ENCODE data around the gene COLGALT1.
"Not testable (repeated sequence)": the region's sequence is repeated elsewhere in the genome, so short reads cannot be mapped to it uniquely, and the experiment has no call there.

Gene COLGALT1

GRCh38 chr19:17518654-17519053 is 36.8 kb upstream of the COLGALT1 start:
- peaks cover 10% of the 10 kb centered on the region for H3K79me1 ChIP-seq (ENCODE audit: low read depth, low read length)
- not testable (repeated sequence) for H3K27ac ChIP-seq (replicated peaks; ENCODE audit: low read length); H3K4me1 ChIP-seq (ENCODE audit: control insufficient read depth in 2 of 2, insufficient read depth in 1 of 2, low read depth in 1 of 2, low read length in 2 of 2); H3K23ac ChIP-seq (ENCODE audit: low read depth, low read length, poor library complexity); H3K4ac ChIP-seq (ENCODE audit: low read length); DNase-seq (ENCODE audit: low spot score); H3K18ac ChIP-seq (ENCODE audit: low read length); H2AK5ac ChIP-seq (ENCODE audit: low read depth, low read length); H3K14ac ChIP-seq (ENCODE audit: low read length); H2BK120ac ChIP-seq (ENCODE audit: low read depth, low read length); H2AFZ ChIP-seq (ENCODE audit: low read length); H3K4me3 ChIP-seq (ENCODE audit: low read length in 2 of 2); H2BK12ac ChIP-seq (ENCODE audit: low read length); H4K91ac ChIP-seq (ENCODE audit: low read depth, low read length, poor library complexity); H3K27me3 ChIP-seq (ENCODE audit: control insufficient read depth in 3 of 3, insufficient read depth in 3 of 3, low read depth in 1 of 3, low read length in 3 of 3); H4K8ac ChIP-seq (ENCODE audit: low read depth, low read length); H2BK5ac ChIP-seq (ENCODE audit: low read length); H2BK15ac ChIP-seq (ENCODE audit: low read length); H3K4me2 ChIP-seq (ENCODE audit: insufficient read depth, low read length, poor library complexity, severe bottlenecking); H3K9ac ChIP-seq (ENCODE audit: low read depth, low read length, poor library complexity)
- H3K9me3 ChIP-seq (replicated peaks in 1 of 2; ENCODE audit: control insufficient read depth in 2 of 2, insufficient read depth in 1 of 2, low read depth in 1 of 2, low read length in 2 of 2) = peaks cover 13 to 22% of the 10 kb centered on the region in 2 donors
- H3K36me3 ChIP-seq (replicated peaks in 1 of 2; ENCODE audit: control insufficient read depth in 2 of 2, insufficient read depth in 2 of 2, low read length in 2 of 2) = peaks cover 17 to 53% of the 10 kb centered on the region in 2 donors
- WGBS, 2 donors (ENCODE audit: extremely low coverage in 2 of 2, insufficient read length in 2 of 2, insufficient replicate concordance in 1 of 2) = no CpG with 5 or more reads among the region's 8 CpGs

GRCh38 chr19:17519967-17520366 is 35.5 kb upstream of the COLGALT1 start:
- no peak for DNase-seq (ENCODE audit: low spot score)
- H3K4ac ChIP-seq (ENCODE audit: low read length) = no peak overlapping the region
- no peak overlapping the region for H2AK5ac ChIP-seq (ENCODE audit: low read depth, low read length)
- H3K23ac ChIP-seq (ENCODE audit: low read depth, low read length, poor library complexity) = no peak overlapping the region
- H3K27ac ChIP-seq (replicated peaks; ENCODE audit: low read length) = no peak overlapping the region
- peaks cover 13 to 22% of the 10 kb centered on the region in 2 donors for H3K9me3 ChIP-seq (replicated peaks in 1 of 2; ENCODE audit: control insufficient read depth in 2 of 2, insufficient read depth in 1 of 2, low read depth in 1 of 2, low read length in 2 of 2)
- no peak overlapping the region for H2BK5ac ChIP-seq (ENCODE audit: low read length)
- H2BK120ac ChIP-seq (ENCODE audit: low read depth, low read length) = no peak overlapping the region
- peaks cover 0 to 2% (median 0%) of the 10 kb centered on the region in 3 experiments for H3K27me3 ChIP-seq (ENCODE audit: control insufficient read depth in 3 of 3, insufficient read depth in 3 of 3, low read depth in 1 of 3, low read length in 3 of 3)
- peaks cover 10% of the 10 kb centered on the region for H3K79me1 ChIP-seq (ENCODE audit: low read depth, low read length)
- H3K18ac ChIP-seq (ENCODE audit: low read length) = no peak overlapping the region
- H3K36me3 ChIP-seq (replicated peaks in 1 of 2; ENCODE audit: control insufficient read depth in 2 of 2, insufficient read depth in 2 of 2, low read length in 2 of 2) = peaks cover 20 to 53% of the 10 kb centered on the region in 2 donors
- H3K14ac ChIP-seq (ENCODE audit: low read length) = no peak overlapping the region
- no peak overlapping the region for H3K4me3 ChIP-seq (ENCODE audit: low read length in 2 of 2)
- H3K9ac ChIP-seq (ENCODE audit: low read depth, low read length, poor library complexity) = no peak overlapping the region
- WGBS, 2 donors (ENCODE audit: extremely low coverage in 2 of 2, insufficient read length in 2 of 2, insufficient replicate concordance in 1 of 2) = no CpG with 5 or more reads among the region's 9 CpGs
- H2BK15ac ChIP-seq (ENCODE audit: low read length) = no peak overlapping the region
- H4K91ac ChIP-seq (ENCODE audit: low read depth, low read length, poor library complexity) = no peak overlapping the region
- no peaks in the 10 kb centered on the region for H3K4me1 ChIP-seq (ENCODE audit: control insufficient read depth in 2 of 2, insufficient read depth in 1 of 2, low read depth in 1 of 2, low read length in 2 of 2)
- no peak overlapping the region for H2AFZ ChIP-seq (ENCODE audit: low read length)
- H4K8ac ChIP-seq (ENCODE audit: low read depth, low read length) = no peak overlapping the region
- no peak overlapping the region for H3K4me2 ChIP-seq (ENCODE audit: insufficient read depth, low read length, poor library complexity, severe bottlenecking)
- no peak overlapping the region for H2BK12ac ChIP-seq (ENCODE audit: low read length)

- Histone ChIP-seq H3K4me3 (ENCODE audit: low read length in 2 of 2) (no peak overlapping the region), H3K9me3 (replicated peaks in 1 of 2; ENCODE audit: control insufficient read depth in 2 of 2, insufficient read depth in 1 of 2, low read depth in 1 of 2, low read length in 2 of 2) (peaks cover 12 to 20% of the 10 kb centered on the region in 2 donors), H3K4me2 (ENCODE audit: insufficient read depth, low read length, poor library complexity, severe bottlenecking) (no peak overlapping the region), H2BK120ac (ENCODE audit: low read depth, low read length) (no peak overlapping the region), H2AFZ (ENCODE audit: low read length) (no peak overlapping the region), H2AK5ac (ENCODE audit: low read depth, low read length) (no peak overlapping the region), H3K79me1 (ENCODE audit: low read depth, low read length) (peaks cover 6% of the 10 kb centered on the region), H3K27me3 (ENCODE audit: control insufficient read depth in 3 of 3, insufficient read depth in 3 of 3, low read depth in 1 of 3, low read length in 3 of 3) (peaks cover 0 to 2% (median 0%) of the 10 kb centered on the region in 3 experiments), H3K9ac (ENCODE audit: low read depth, low read length, poor library complexity) (no peak overlapping the region), H3K23ac (ENCODE audit: low read depth, low read length, poor library complexity) (no peak overlapping the region), H3K4ac (ENCODE audit: low read length) (no peak overlapping the region), H2BK15ac (ENCODE audit: low read length) (no peak overlapping the region), H3K14ac (ENCODE audit: low read length) (no peak overlapping the region), H3K36me3 (replicated peaks in 1 of 2; ENCODE audit: control insufficient read depth in 2 of 2, insufficient read depth in 2 of 2, low read length in 2 of 2) (peaks cover 18 to 48% of the 10 kb centered on the region in 2 donors), H2BK12ac (ENCODE audit: low read length) (peak overlapping the region; percentile 58), H4K91ac (ENCODE audit: low read depth, low read length, poor library complexity) (no peak overlapping the region), H3K27ac (replicated peaks; ENCODE audit: low read length) (no peak overlapping the region), H2BK5ac (ENCODE audit: low read length) (no peak overlapping the region), H4K8ac (ENCODE audit: low read depth, low read length) (no peak overlapping the region), H3K4me1 (ENCODE audit: control insufficient read depth in 2 of 2, insufficient read depth in 1 of 2, low read depth in 1 of 2, low read length in 2 of 2) (no peaks in the 10 kb centered on the region), H3K18ac (ENCODE audit: low read length) (no peak overlapping the region)
- DNase-seq (ENCODE audit: low spot score) = no peak
- no CpG with 5 or more reads among the region's 25 CpGs for WGBS, 2 donors (ENCODE audit: extremely low coverage in 2 of 2, insufficient read length in 2 of 2, insufficient replicate concordance in 1 of 2)
These were observed 34.6 kb upstream of the COLGALT1 start for GRCh38 chr19:17520865-17521264.

- Histone ChIP-seq H2AK5ac (ENCODE audit: low read depth, low read length) (peak overlapping the region; percentile 52), H2AFZ (ENCODE audit: low read length) (no peak overlapping the region), H3K23ac (ENCODE audit: low read depth, low read length, poor library complexity) (peak overlapping the region; percentile 65), H3K4me1 (ENCODE audit: control insufficient read depth in 2 of 2, insufficient read depth in 1 of 2, low read depth in 1 of 2, low read length in 2 of 2) (no peaks in the 10 kb centered on the region), H3K4me2 (ENCODE audit: insufficient read depth, low read length, poor library complexity, severe bottlenecking) (no peak overlapping the region), H3K79me1 (ENCODE audit: low read depth, low read length) (peaks cover 1% of the 10 kb centered on the region), H3K4me3 (ENCODE audit: low read length in 2 of 2) (no peak overlapping the region), H3K27me3 (ENCODE audit: control insufficient read depth in 3 of 3, insufficient read depth in 3 of 3, low read depth in 1 of 3, low read length in 3 of 3) (peaks cover 0 to 2% (median 0%) of the 10 kb centered on the region in 3 experiments), H2BK15ac (ENCODE audit: low read length) (peak overlapping the region; percentile 4), H3K4ac (ENCODE audit: low read length) (no peak overlapping the region), H3K27ac (replicated peaks; ENCODE audit: low read length) (no peak overlapping the region), H3K36me3 (replicated peaks in 1 of 2; ENCODE audit: control insufficient read depth in 2 of 2, insufficient read depth in 2 of 2, low read length in 2 of 2) (peaks cover 8 to 26% of the 10 kb centered on the region in 2 donors), H2BK12ac (ENCODE audit: low read length) (no peak overlapping the region), H4K8ac (ENCODE audit: low read depth, low read length) (peak overlapping the region; percentile 65), H2BK5ac (ENCODE audit: low read length) (peak overlapping the region; percentile 53), H3K9ac (ENCODE audit: low read depth, low read length, poor library complexity) (no peak overlapping the region), H3K9me3 (replicated peaks in 1 of 2; ENCODE audit: control insufficient read depth in 2 of 2, insufficient read depth in 1 of 2, low read depth in 1 of 2, low read length in 2 of 2) (peaks cover 2 to 3% of the 10 kb centered on the region in 2 donors), H4K91ac (ENCODE audit: low read depth, low read length, poor library complexity) (no peak overlapping the region), H3K14ac (ENCODE audit: low read length) (no peak overlapping the region), H3K18ac (ENCODE audit: low read length) (peak overlapping the region; percentile 66), H2BK120ac (ENCODE audit: low read depth, low read length) (no peak overlapping the region)
- no CpG with 5 or more reads among the region's 24 CpGs for WGBS, 2 donors (ENCODE audit: extremely low coverage in 2 of 2, insufficient read length in 2 of 2, insufficient replicate concordance in 1 of 2)
- DNase-seq (ENCODE audit: low spot score) = no peak
These were observed 32.2 kb upstream of the COLGALT1 start for GRCh38 chr19:17522988-17523872.

Measured in neuronal stem cell (in vitro differentiated cells).